ENCODE data around the gene TPM1. TPM values are rescaled to one million over a fixed set of nuclear protein-coding genes. Genes with fewer than 3 reads are reported as not detected.

The TPM1 gene
- polyA plus RNA-seq, 6 donors from 2014 or later: 1.7 to 6.9 (median 4.0) TPM

DNA sequence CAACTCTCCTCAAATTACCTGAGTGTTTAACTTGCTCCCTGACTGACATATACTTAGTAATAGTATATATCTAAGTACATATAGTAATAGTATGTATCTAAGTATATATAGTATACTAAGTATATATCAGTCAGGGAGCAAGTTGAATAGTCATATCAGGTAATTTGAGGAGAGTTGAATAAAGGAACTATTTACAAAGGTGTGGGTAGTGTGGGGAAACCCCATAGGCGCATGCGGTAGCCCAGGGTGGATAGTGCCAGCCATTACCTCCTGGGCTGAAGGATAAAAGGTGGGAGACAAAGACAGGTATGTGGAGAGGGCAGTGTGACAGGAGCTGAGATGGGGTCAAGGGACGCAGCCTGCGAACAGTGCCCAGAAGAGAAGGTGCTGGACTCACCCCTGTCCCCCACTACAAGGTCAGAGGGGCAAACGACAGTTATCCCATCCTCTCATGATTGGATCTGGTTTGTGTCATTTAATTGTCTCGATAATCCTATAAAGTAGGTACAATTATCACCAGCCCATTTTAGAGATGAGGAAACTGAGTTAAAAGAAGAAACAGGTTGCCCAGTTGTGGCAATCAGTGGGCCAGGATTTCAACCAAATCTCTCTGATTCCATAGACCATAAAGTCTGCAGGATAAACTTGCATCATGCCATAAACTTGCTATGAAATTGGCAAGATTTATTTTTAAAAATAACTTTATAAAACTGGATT, 34.1 kb upstream of the TPM1 start:
- Mint-ChIP-seq H3K4me1 (no peaks in the 10 kb centered on the region), H3K27me3 (peaks cover 9 to 25% (median 16%) of the 10 kb centered on the region in 3 donors), H3K4me3 (no peak overlapping the region), H3K36me3 (no peaks in the 10 kb centered on the region), H3K9me3 (no peaks in the 10 kb centered on the region), H3K27ac (no peak overlapping the region)
- ATAC-seq (ENCODE audit: low read depth in 2 of 2): no peak
- DNase-seq: no peak

DNA sequence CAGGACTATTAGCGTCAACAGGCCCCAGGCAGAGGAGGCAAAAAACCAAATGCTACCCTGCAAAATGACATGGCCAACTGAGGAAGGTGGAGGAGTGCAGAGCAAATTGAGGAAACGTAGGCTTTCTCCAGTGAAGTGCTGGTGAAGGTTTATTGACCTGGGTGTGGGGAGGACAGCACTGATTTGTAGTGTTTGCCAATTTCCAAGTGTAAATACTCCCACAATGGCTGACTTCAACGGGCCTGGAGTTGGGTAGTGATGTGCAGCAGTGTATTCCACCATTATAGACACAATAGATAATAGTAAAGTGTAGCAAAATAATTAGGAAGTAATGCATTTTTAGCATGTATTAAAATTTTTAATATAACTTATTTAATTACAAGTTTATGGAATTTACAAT, 32.2 kb upstream of the TPM1 start:
- H3K36me3 Mint-ChIP-seq: no peaks in the 10 kb centered on the region
- DNase-seq (no peak), ATAC-seq (ENCODE audit: low read depth in 2 of 2) (no peak)
- no peaks in the 10 kb centered on the region for H3K4me1 Mint-ChIP-seq
- H3K4me3 Mint-ChIP-seq: no peak overlapping the region
- H3K27me3 Mint-ChIP-seq: peaks cover 9 to 24% (median 22%) of the 10 kb centered on the region in 3 donors
- H3K27ac Mint-ChIP-seq: no peak overlapping the region
- H3K9me3 Mint-ChIP-seq: no peaks in the 10 kb centered on the region

- ATAC-seq (ENCODE audit: low read depth in 2 of 2) (no peak), DNase-seq (no peak)
- H3K9me3 Mint-ChIP-seq: no peaks in the 10 kb centered on the region
- no peaks in the 10 kb centered on the region for H3K36me3 Mint-ChIP-seq
- no peak overlapping the region for H3K4me3 Mint-ChIP-seq
- H3K4me1 Mint-ChIP-seq: no peaks in the 10 kb centered on the region
- H3K27ac Mint-ChIP-seq: peak overlapping the region in 2 of 6 donors; percentile 13 to 71
- peaks cover 9 to 24% (median 22%) of the 10 kb centered on the region in 3 donors for H3K27me3 Mint-ChIP-seq
Observed at GRCh38 chr15:63010920-63011693, 31.4 kb upstream of the TPM1 start.

- peaks cover 9 to 25% (median 22%) of the 10 kb centered on the region in 3 donors for H3K27me3 Mint-ChIP-seq
- no peak for DNase-seq
Observed at GRCh38 chr15:63012444-63012843, 30.1 kb upstream of the TPM1 start.

DNA sequence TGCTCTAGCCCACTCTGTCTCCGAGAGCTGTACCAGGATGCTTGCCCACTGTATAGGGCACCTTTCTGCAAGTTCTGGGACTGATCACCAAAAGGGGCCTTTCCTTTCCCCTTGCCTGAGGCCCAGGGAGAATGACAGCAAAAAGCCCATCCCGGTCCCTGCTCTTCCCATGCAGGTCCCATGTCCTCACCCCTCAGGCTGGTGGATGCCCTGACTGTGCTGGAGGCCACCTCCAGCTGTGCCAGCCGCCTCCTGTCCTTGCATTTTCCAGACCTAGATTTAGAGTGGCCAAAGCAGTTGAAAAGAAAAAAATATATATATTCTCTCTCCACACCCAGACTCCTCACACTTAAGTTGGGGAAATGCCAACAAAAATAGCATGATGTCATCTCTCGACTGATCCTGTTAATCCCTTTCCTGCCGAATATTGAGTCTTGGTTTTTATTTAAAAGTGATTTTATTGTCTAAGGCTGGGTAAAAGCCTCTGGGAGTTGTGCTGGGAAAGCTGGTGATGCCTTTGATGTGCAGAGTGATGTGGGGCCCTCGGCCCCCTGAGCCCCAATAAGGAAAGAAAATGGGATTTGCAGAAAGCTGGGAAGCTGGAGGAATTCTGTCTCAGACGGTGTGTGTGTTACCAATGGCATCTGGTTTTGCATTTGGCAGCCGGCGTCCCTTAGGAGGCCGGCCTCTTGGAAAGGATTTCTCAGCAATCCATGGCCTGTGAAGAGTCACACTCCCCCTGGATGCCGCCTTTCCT, 29.3 kb upstream of the TPM1 start:
- ATAC-seq (ENCODE audit: low read depth in 2 of 2) (no peak), DNase-seq (no peak)
- Mint-ChIP-seq H3K27me3 (peaks cover 8 to 25% (median 22%) of the 10 kb centered on the region in 3 donors), H3K4me1 (no peaks in the 10 kb centered on the region), H3K36me3 (no peaks in the 10 kb centered on the region), H3K9me3 (no peaks in the 10 kb centered on the region), H3K4me3 (no peak overlapping the region), H3K27ac (no peak overlapping the region)

More at GRCh38 chr15:63012444-63012843, 30.1 kb upstream of the TPM1 start:
- Mint-ChIP-seq H3K4me1 (no peaks in the 10 kb centered on the region), H3K4me3 (no peak overlapping the region), H3K27ac (no peak overlapping the region), H3K9me3 (no peaks in the 10 kb centered on the region), H3K36me3 (no peaks in the 10 kb centered on the region)
- ATAC-seq (ENCODE audit: low read depth in 2 of 2): no peak

DNA sequence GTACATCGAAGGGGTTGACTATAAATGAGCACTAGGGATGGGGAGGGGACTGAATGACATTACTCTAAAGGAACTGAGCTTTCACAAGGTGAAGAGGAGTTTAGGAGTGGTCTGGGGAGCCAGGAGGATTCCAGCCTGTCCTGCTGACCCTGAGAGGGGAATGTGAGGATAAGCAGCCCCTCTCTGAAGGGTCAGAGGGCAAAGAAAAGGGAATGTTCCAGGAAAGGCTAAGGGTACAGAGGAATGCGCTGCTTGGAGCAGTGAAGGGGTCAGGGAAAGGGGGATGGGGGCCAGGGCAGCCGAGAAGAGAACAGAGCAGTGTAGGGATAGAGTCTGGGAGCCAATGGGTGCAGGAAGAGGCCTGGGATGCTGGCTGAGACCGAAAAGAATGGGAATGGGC, 28.0 kb upstream of the TPM1 start:
- no peak for DNase-seq
- Mint-ChIP-seq H3K9me3 (no peaks in the 10 kb centered on the region), H3K27me3 (peaks cover 9 to 25% (median 22%) of the 10 kb centered on the region in 3 donors), H3K27ac (no peak overlapping the region), H3K36me3 (no peaks in the 10 kb centered on the region), H3K4me3 (no peak overlapping the region), H3K4me1 (no peaks in the 10 kb centered on the region)
- ATAC-seq (ENCODE audit: low read depth in 2 of 2): no peak

DNA sequence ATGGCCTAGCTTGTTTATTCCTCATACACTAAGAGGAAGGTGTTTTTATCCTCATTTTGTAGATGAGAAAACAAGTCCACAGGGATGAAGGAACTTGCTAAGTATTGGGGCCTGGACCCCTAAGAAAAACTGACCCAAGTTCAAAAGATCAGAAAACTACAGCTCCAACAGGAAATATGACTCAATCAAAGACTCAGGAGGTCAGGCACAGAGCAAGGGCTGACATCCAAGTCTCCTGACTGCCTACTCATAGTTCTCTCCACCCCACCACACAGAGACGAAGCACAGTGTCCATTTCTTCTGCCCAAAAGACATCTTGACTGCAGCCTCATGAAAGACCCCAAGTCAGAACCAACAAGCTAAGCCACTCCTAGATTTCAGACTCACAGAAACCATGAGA, 26.9 kb upstream of the TPM1 start:
- DNase-seq: no peak

GRCh38 chr15:63016234-63016633, 26.3 kb upstream of the TPM1 start:
- H3K4me1 Mint-ChIP-seq: no peaks in the 10 kb centered on the region
- no peak overlapping the region for H3K27ac Mint-ChIP-seq
- H3K9me3 Mint-ChIP-seq: no peaks in the 10 kb centered on the region
- H3K4me3 Mint-ChIP-seq: no peak overlapping the region
- no peaks in the 10 kb centered on the region for H3K36me3 Mint-ChIP-seq
- ATAC-seq (ENCODE audit: low read depth in 2 of 2): no peak
- H3K27me3 Mint-ChIP-seq: peaks cover 8 to 20% (median 16%) of the 10 kb centered on the region in 3 donors
- DNase-seq: no peak

More for the DNA sequence above, 26.9 kb upstream of the TPM1 start:
- H3K27ac Mint-ChIP-seq: no peak overlapping the region
- peaks cover 8 to 25% (median 22%) of the 10 kb centered on the region in 3 donors for H3K27me3 Mint-ChIP-seq
- no peak for ATAC-seq (ENCODE audit: low read depth in 2 of 2)
- H3K9me3 Mint-ChIP-seq: no peaks in the 10 kb centered on the region
- H3K4me1 Mint-ChIP-seq: no peaks in the 10 kb centered on the region
- no peaks in the 10 kb centered on the region for H3K36me3 Mint-ChIP-seq
- H3K4me3 Mint-ChIP-seq: no peak overlapping the region

- no peaks in the 10 kb centered on the region for H3K4me1 Mint-ChIP-seq
- no peaks in the 10 kb centered on the region for H3K9me3 Mint-ChIP-seq
- no peak overlapping the region for H3K27ac Mint-ChIP-seq
- no peak for ATAC-seq (ENCODE audit: low read depth in 2 of 2)
- peaks cover 8 to 28% (median 23%) of the 10 kb centered on the region in 3 donors for H3K27me3 Mint-ChIP-seq
- no peak overlapping the region for H3K4me3 Mint-ChIP-seq
- no peak for DNase-seq
- H3K36me3 Mint-ChIP-seq: no peaks in the 10 kb centered on the region
Observed at GRCh38 chr15:63018639-63019038, 23.9 kb upstream of the TPM1 start.

GRCh38 chr15:63019511-63020109, 22.9 kb upstream of the TPM1 start:
- Mint-ChIP-seq H3K27me3 (peaks cover 8 to 20% (median 13%) of the 10 kb centered on the region in 3 donors), H3K27ac (no peak overlapping the region), H3K36me3 (no peaks in the 10 kb centered on the region), H3K9me3 (no peaks in the 10 kb centered on the region), H3K4me1 (no peaks in the 10 kb centered on the region), H3K4me3 (no peak overlapping the region)
- ATAC-seq (ENCODE audit: low read depth in 2 of 2) (no peak), DNase-seq (no peak)

DNA sequence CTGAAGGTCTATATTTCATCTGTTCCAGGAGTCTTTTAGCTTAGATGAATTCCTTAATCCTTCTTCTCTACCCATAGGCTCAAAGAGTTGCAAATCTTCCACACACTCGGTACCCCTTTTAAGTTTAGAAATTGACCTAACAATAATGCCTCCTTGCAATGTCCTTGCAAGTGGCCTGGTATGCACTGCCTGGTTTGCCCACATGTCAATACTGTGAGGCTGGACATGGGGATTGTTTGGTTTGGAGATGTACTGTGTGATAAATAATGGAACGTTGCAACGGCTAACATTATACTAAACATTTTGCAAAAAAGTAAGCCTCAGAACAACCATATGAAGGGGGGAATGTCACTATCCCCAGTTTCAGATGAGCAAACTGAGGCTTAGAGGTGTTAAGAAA, 22.4 kb upstream of the TPM1 start:
- no peaks in the 10 kb centered on the region for H3K9me3 Mint-ChIP-seq
- H3K36me3 Mint-ChIP-seq: no peaks in the 10 kb centered on the region
- H3K4me3 Mint-ChIP-seq: no peak overlapping the region
- H3K27me3 Mint-ChIP-seq: peaks cover 8 to 19% (median 13%) of the 10 kb centered on the region in 3 donors
- DNase-seq (no peak), ATAC-seq (ENCODE audit: low read depth in 2 of 2) (no peak)
- H3K27ac Mint-ChIP-seq: peak overlapping the region in 1 of 6 donors; percentile 69
- H3K4me1 Mint-ChIP-seq: no peaks in the 10 kb centered on the region

GRCh38 chr15:63020759-63021430, 21.7 kb upstream of the TPM1 start:
- Mint-ChIP-seq H3K9me3 (no peaks in the 10 kb centered on the region), H3K36me3 (no peaks in the 10 kb centered on the region), H3K27me3 (peaks cover 14 to 19% (median 16%) of the 10 kb centered on the region in 3 donors), H3K4me1 (no peaks in the 10 kb centered on the region), H3K4me3 (no peak overlapping the region), H3K27ac (no peak overlapping the region)
- DNase-seq: no peak
- ATAC-seq (ENCODE audit: low read depth in 2 of 2): no peak

GRCh38 chr15:63022181-63022580, 20.4 kb upstream of the TPM1 start:
- peaks cover 20 to 24% (median 22%) of the 10 kb centered on the region in 3 donors for H3K27me3 Mint-ChIP-seq
- H3K4me3 Mint-ChIP-seq: no peak overlapping the region
- no peak for ATAC-seq (ENCODE audit: low read depth in 2 of 2)
- H3K27ac Mint-ChIP-seq: peak overlapping the region in 1 of 6 donors; percentile 81
- H3K36me3 Mint-ChIP-seq: no peaks in the 10 kb centered on the region
- no peaks in the 10 kb centered on the region for H3K9me3 Mint-ChIP-seq
- H3K4me1 Mint-ChIP-seq: no peaks in the 10 kb centered on the region
- no peak for DNase-seq
